ENCODE data around the gene CHD2. TPM values are rescaled to one million over a fixed set of nuclear protein-coding genes. Genes with fewer than 3 reads are reported as not detected.

CHD2 gene
- total and polyA plus RNA-seq, 2 donors: 62.0 to 78.7 TPM

Other genes with a start within 250 kb of the CHD2 start
- gene FAM174B, start 244.5 kb upstream of the CHD2 start, total RNA-seq: 8.7 TPM
- 8.8 TPM for gene FAM174B, start 244.5 kb upstream of the CHD2 start, polyA plus RNA-seq
- gene RGMA, start 188.9 kb downstream of the CHD2 start, total RNA-seq: 0.76 TPM
- 5.7 TPM for gene RGMA, start 188.9 kb downstream of the CHD2 start, polyA plus RNA-seq